Heart right ventricle (tissue), 16 donors: Measurements from ENCODE around the gene MLLT3. TPM values are rescaled to one million over a fixed set of nuclear protein-coding genes. Genes with fewer than 3 reads are reported as not detected.
"Not testable (repeated sequence)": the region's sequence is repeated elsewhere in the genome, so short reads cannot be mapped to it uniquely, and the experiment has no call there.

Experiments used
- ATAC-seq, 8 donors: fragments of 200-7000 bp; cut with Tn5 transposase; one replicate each; pipeline ENCODE4 v1.9.1; 2020; ENCODE audit warnings: mild to moderate bottlenecking in 8 of 8, moderate library complexity in 8 of 8, moderate number of reproducible peaks in 1 of 8
- DNase-seq, 2 donors: peaks; one replicate each; pipeline ENCODE4 v3.0.0-alpha.2; 2020
- H3K27ac ChIP-seq, 10 donors: fragments of 200-600 bp; sonication (generic) in 2 of 10; one replicate each; pipeline versions ENCODE4 v1.5.0 to v1.8.0; 2020 to 2022; ENCODE audit warnings: mild to moderate bottlenecking in 3 of 10
- H3K27me3 ChIP-seq, 7 donors: fragments of 200-600 bp; one replicate each; pipeline ENCODE4 v1.8.0; 2021 to 2022; ENCODE audit warnings: mild to moderate bottlenecking in 2 of 7
- H3K36me3 ChIP-seq, 9 donors: fragments of 200-600 bp; sonication (generic) in 1 of 9; one replicate each; pipeline versions ENCODE4 v1.5.0 to v1.8.0; 2020 to 2022; ENCODE audit warnings: mild to moderate bottlenecking in 2 of 9
- H3K4me1 ChIP-seq, 9 donors: fragments of 200-600 bp; sonication (generic) in 1 of 9; one replicate each; pipeline versions ENCODE4 v1.5.0 to v1.8.0; 2020 to 2022; ENCODE audit warnings: mild to moderate bottlenecking in 4 of 9
- H3K4me3 ChIP-seq, 10 donors: fragments of 200-600 bp; sonication (generic) in 2 of 10; one replicate each; pipeline versions ENCODE4 v1.5.0 to v1.8.0; 2020 to 2022; ENCODE audit warnings: mild to moderate bottlenecking in 7 of 10, moderate library complexity in 2 of 10
- H3K9me3 ChIP-seq, 11 donors: fragments of 200-600 bp in 10 of 11; sonication (generic) in 2 of 11; one replicate each; pipeline versions ENCODE4 v1.5.0 to v1.8.0; 2013 to 2022; ENCODE audit warnings: mild to moderate bottlenecking in 2 of 11, control low read depth in 1 of 11, moderate library complexity in 1 of 11
- CTCF ChIP-seq, 9 donors: fragments of 200-600 bp; sonication (generic) in 2 of 9; IDR thresholded peaks; one replicate each; pipeline versions ENCODE4 v1.5.0 to v1.8.0; 2021 to 2022; ENCODE audit warnings: antibody characterized with exemption in 9 of 9, mild to moderate bottlenecking in 5 of 9, moderate library complexity in 1 of 9
- WGBS, 2 donors: extraction: QIAGEN DNeasy Blood & Tissue Kit; methylation state at CpG; one replicate each; pipeline ENCODE4 v1.1.7; 2013; ENCODE audit warnings: inconsistent platforms in 1 of 2; 5-methylcytosine and 5-hydroxymethylcytosine counted together
- intact Hi-C, 10 donors: fragments of 100-400 bp; cut with DNase I; formaldehyde crosslinking; loops; one replicate each; pipeline versions ENCODE4 v1.11.1 to v1.14.2; 2022
- polyA plus RNA-seq, 2 donors: library from polyadenylated mRNA; stranded (reverse); fragments of 200-250 nt; gene quantifications; one replicate each; pipeline ENCODE4 v1.2.3, GENCODE V29; 2013
- total RNA-seq, 10 donors: library from RNA; stranded (reverse); fragmentation: NEBNext Ultra II Directional in 3 of 10; extraction: Animal tissue kit (Norgen Biotek cat#: 25700) in 3 of 10; gene quantifications; one replicate each; pipeline versions ENCODE4 v1.2.1 to v1.2.4, GENCODE V29; 2021 to 2023
- donor health status: Arrhythmogenic right ventricular cardiomyopathy.
- donor health status: ischemic (EF 13 %, LVEDD 7.1; RV severe dilation, severe dysfunction).
- donor health status: healthy with polysubstance abuse.
- donor health status: DM: no; HTN: yes; CAD: no.
- donor health status: DM: no; HTN: no; CAD: no.
- donor health status: ischemic (EF 25% LVEDD 6.9; RV normal size, moderate dysfunction).
- donor health status: ischemic (EF 25% LVEDD 5.7; RV mildly dilated, moderate dysfunction).
- donor health status: healthy.
- donor health status: DM: yes; HTN: yes; CAD: no.
- donor health status: Ischemic cardiomyopathy.
- donor health status: ischemic (EF 35%, LVEDD 5.7; RV mildly dilated, moderate dysfunction).
- donor health status: nonischemic (EF 11% LVEDD 7.7; RV severe dilation, severe dysfunction).
- donor health status: DM: yes; HTN: yes; CAD: no.
- donor health status: PGD.
- donor health status: ischemic (EF 29% LVEDD 5.4; RV normal size, mild dysfunction).
- donor health status: nonischemic (EF 23%, LVEDD 6.1; RV moderate dilation, normal function).

Gene MLLT3
- total and polyA plus RNA-seq, 12 donors: 4.3 to 22.7 (median 13.5) TPM

- Histone ChIP-seq H3K4me3 (no peak overlapping the region), H3K27me3 (no peaks in the 10 kb centered on the region), H3K9me3 (no peaks in the 10 kb centered on the region), H3K27ac (no peak overlapping the region), H3K36me3 (no peaks in the 10 kb centered on the region), H3K4me1 (peaks cover 0 to 17% (median 0%) of the 10 kb centered on the region in 9 donors)
- no peak for TF ChIP-seq CTCF (IDR thresholded peaks at IDR 0.05)
- DNase-seq (no peak), ATAC-seq (no peak)
- intact Hi-C loops: no loop called here
- 64 to 67% methylated on average over 1 of the region's 1 CpG for WGBS, 2 donors
Measured at GRCh38 chr9:20592673-20593072, 29.6 kb downstream of the MLLT3 start.

- no peak for TF ChIP-seq CTCF (IDR thresholded peaks at IDR 0.05)
- peaks cover 0 to 16% (median 0%) of the 10 kb centered on the region in 9 donors for H3K4me1 ChIP-seq
- no peak overlapping the region for H3K27ac ChIP-seq
- DNase-seq (no peak), ATAC-seq (no peak)
- no peaks in the 10 kb centered on the region for H3K9me3 ChIP-seq
- intact Hi-C loops: no loop called here
- H3K27me3 ChIP-seq: no peaks in the 10 kb centered on the region
- H3K36me3 ChIP-seq: no peaks in the 10 kb centered on the region
- no peak overlapping the region for H3K4me3 ChIP-seq
- WGBS, 2 donors: 86% methylated on average over 4 of the region's 4 CpGs
Measured at GRCh38 chr9:20591223-20591622, 31.1 kb downstream of the MLLT3 start.

- H3K9me3 ChIP-seq: no peaks in the 10 kb centered on the region
- no peaks in the 10 kb centered on the region for H3K36me3 ChIP-seq
- no peaks in the 10 kb centered on the region for H3K27me3 ChIP-seq
- H3K27ac ChIP-seq: no peak overlapping the region
- H3K4me1 ChIP-seq: no peaks in the 10 kb centered on the region
- intact Hi-C loops: no loop called here
- TF ChIP-seq CTCF (IDR thresholded peaks at IDR 0.05): no peak
- DNase-seq (no peak), ATAC-seq (no peak)
- 96 to 98% methylated on average over 7 of the region's 7 CpGs for WGBS, 2 donors
- no peak overlapping the region for H3K4me3 ChIP-seq
Measured at GRCh38 chr9:20584968-20585643, 37.2 kb downstream of the MLLT3 start.

- intact Hi-C loops, H3K4me1 ChIP-seq, H3K36me3 ChIP-seq, ATAC-seq, DNase-seq, H3K27ac ChIP-seq, H3K27me3 ChIP-seq, H3K9me3 ChIP-seq, H3K4me3 ChIP-seq: not testable (repeated sequence)
- 97 to 100% methylated on average over 4 of the region's 4 CpGs for WGBS, 2 donors
Measured at GRCh38 chr9:20583088-20583487, 39.2 kb downstream of the MLLT3 start.

GRCh38 chr9:20582150-20582549, 40.1 kb downstream of the MLLT3 start:
- no peak overlapping the region for H3K27ac ChIP-seq
- DNase-seq: no peak
- H3K36me3 ChIP-seq: no peaks in the 10 kb centered on the region
- H3K4me3 ChIP-seq: no peak overlapping the region
- H3K9me3 ChIP-seq: no peaks in the 10 kb centered on the region
- no peak for ATAC-seq
- no peaks in the 10 kb centered on the region for H3K4me1 ChIP-seq
- H3K27me3 ChIP-seq: no peaks in the 10 kb centered on the region
- intact Hi-C loops: no loop called here
- WGBS, 2 donors: 93 to 94% methylated on average over 3 of the region's 3 CpGs
- TF ChIP-seq CTCF (IDR thresholded peaks at IDR 0.05): no peak
